Ovary (tissue), 3 donors: ENCODE results near the gene CASP3.

Experiments
- CTCF ChIP-seq, 3 donors: fragments of 450-650 bp in 2 of 3; fragments of 200-600 bp in 1 of 3; IDR thresholded peaks; one replicate each; pipeline versions ENCODE4 v1.5.1 to v1.8.0; 2016 to 2022; ENCODE audit warnings: antibody characterized with exemption in 3 of 3, mild to moderate bottlenecking in 1 of 3
- EP300 ChIP-seq: sonication (generic); formaldehyde crosslinking; IDR thresholded peaks from one replicate; pipeline ENCODE4 v1.6.1; 2017; ENCODE audit warnings: antibody characterized with exemption
- POLR2A ChIP-seq: fragments of 450-650 bp; IDR thresholded peaks from one replicate; pipeline ENCODE4 v1.6.1; 2017; ENCODE audit warnings: antibody characterized with exemption, mild to moderate bottlenecking, moderate library complexity
- donor health status: DM: no; HTN: no; CAD: no.

DNA sequence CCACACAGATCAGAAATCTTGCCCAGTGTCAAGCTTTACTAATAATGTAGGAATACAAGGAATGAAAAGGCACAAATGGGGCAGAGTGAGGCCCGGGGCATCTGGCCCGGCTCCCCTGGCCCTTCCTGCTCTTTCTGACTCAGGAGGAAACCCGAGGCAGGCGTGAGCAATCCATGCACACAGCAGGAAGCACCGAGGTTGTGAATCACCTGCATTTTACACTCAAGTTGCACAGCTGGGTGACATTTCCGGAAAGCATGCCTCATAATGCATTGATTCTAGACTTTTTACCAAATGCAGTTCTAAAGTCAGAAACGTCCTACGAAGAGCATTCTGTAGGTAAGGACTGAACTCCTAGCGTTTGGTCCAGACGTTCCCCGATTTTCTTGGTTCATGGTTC, 39.2 kb upstream of the CASP3 start:
- TF ChIP-seq POLR2A (no peak), CTCF (IDR thresholded peaks at IDR 0.05) (no peak), EP300 (no peak)
